VCaP (cell line): ENCODE data around the gene ACTR6.
A peak's percentile ranks its signal among the peaks of the same experiment; 100 is the strongest.

Experiments used
- H3K27ac ChIP-seq: fragments of 450-650 bp; 2 replicates; pipeline ENCODE4 v1.5.1; 2017
- TF ChIP-seq, protein P1 (sequence below): fragments of 450-650 bp; conservative IDR thresholded peaks from 2 replicates; pipeline ENCODE4 v1.5.1; 2017; ENCODE audit warnings: mild to moderate bottlenecking, moderate library complexity

Gene ACTR6

DNA sequence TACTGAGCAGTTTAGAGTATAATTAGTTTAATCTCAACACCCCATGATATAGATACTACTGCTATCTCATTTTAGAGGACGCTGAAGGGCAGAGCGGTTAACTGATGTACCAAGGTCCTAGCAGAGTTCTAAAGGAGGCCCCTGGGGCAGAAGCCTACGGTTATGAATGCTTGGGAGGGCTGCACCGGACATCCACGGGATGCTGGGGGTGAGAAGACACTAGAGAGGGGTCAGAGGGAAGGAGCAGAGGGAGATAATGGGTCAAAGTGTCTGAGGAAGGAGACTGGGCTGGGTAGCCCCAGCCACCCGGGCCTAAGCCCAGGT is 1.6 kb upstream of the ACTR6 start:
- TF ChIP-seq, protein P1, sequence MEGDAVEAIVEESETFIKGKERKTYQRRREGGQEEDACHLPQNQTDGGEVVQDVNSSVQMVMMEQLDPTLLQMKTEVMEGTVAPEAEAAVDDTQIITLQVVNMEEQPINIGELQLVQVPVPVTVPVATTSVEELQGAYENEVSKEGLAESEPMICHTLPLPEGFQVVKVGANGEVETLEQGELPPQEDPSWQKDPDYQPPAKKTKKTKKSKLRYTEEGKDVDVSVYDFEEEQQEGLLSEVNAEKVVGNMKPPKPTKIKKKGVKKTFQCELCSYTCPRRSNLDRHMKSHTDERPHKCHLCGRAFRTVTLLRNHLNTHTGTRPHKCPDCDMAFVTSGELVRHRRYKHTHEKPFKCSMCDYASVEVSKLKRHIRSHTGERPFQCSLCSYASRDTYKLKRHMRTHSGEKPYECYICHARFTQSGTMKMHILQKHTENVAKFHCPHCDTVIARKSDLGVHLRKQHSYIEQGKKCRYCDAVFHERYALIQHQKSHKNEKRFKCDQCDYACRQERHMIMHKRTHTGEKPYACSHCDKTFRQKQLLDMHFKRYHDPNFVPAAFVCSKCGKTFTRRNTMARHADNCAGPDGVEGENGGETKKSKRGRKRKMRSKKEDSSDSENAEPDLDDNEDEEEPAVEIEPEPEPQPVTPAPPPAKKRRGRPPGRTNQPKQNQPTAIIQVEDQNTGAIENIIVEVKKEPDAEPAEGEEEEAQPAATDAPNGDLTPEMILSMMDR, result no peak
- H3K27ac ChIP-seq, result peak overlapping the region; percentile 86

DNA sequence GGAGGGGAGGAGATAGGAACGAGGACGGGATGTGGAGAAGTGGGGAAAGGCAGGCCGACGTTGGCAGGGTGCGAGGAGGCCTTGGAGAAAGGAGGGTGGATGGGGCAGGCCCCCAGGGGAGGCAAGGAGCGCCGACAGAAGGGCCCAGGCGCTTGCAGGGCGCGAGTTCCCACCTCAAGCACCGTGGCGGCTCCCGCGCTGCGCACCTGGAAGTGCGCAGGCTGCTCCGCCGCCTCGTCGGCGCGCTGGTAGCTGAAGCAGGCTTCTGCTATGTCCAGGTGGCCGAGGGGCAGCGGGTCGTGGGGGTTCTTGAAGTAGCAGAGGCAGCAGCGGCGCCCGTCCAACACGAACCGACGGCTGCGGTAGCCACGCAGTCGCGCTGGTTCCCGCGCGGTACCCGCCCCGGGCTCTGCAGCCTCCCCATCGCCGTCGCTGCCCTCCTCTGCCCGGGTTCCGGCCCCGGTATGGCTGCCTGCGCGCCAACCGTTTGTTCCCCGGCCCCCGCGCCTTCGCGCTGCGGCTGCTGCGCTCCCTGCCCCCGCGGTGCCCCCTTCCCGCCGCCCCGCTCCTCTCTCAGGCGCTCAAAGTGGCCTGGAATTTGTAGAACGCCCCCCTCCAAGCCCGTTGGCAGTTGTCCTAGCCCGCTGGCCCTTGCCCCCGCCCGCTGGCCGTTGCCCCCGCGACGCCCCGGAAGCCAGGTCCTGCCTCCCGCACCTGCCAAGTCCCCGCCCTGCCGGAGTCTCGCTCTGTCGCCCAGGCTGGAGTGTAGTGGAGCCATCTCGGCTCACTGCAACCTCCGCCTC is 1.1 kb upstream of the ACTR6 start:
- peak overlapping the region; percentile 86 for H3K27ac ChIP-seq
- TF ChIP-seq, protein P1, result no peak

DNA sequence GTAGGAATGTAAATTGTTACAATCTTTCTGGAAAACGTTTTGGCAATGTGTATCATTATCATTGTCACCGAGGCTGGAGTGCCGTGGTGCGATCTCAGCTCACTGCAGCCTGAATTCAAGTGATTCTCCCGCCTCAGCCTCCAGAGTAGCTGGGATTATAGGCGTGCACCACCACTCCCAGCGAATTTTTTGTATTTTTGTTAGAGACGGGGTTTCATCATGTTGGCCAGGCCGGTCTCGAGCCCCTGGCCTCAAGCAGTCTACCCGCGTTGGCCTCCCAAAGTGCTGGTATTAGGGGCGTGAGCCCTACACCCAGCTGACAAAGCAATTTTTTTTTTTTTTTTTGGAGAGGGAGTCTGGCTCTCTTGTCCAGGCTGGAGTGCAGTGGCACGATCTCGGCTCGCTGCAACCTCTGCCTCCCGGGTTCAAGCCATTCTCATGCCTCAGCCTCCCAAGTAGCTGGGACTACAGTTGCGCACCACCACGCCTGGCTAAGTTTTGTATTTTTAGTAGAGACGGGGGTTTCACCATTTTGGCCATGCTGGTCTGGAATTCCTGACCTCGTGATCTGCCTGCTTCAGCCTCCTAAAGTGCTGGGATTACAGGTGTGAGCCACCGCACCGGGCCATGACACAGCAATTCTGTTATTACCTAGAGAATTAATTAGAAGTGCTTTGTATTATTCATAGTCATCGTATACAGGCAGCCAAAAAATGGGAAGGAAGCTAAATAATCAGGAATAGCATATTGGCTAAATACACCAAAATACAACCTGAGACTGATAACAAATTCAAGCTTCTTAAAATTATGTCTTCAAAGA is 1.2 kb downstream of the ACTR6 start:
- TF ChIP-seq, protein P1, result no peak
- peak overlapping the region; percentile 86 for H3K27ac ChIP-seq

DNA sequence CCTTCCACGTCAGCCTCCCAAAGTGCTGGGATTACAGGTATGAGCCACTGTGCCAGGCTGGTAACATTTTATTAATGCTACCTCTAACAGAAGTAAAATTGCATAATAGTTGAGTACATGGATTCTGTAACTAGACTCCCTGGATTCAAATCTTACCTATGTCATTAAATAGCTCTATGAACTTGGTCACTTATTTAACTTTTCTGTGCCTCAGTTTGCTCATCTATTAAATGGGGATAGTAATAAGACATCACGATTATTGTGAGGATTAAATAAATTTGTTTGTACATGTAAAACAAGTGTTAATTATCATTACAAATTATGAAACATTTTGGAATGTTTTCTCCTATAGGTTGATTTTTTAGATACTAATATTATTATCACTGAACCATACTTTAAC is 6.7 kb downstream of the ACTR6 start:
- no peak overlapping the region for H3K27ac ChIP-seq
- TF ChIP-seq, protein P1, result no peak

DNA sequence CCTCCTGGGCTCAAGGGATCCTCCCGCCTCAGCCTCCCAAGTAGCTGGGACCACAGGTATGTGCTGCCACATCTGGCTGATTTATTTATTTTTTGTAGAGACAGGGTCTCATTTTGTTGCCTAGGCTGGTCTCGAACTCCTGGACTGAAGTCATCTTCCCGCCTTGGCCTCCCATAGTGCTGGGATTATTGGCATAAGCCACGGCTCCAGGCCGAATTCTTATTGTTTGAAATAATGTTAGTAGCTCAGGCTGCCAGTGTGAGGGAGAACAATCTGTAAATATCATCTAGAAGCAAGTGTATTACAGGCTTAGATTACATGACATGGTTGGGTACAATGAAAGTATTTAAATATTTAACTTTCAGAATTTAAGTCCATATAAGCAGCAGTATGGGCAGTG is 8.2 kb downstream of the ACTR6 start:
- H3K27ac ChIP-seq, result no peak overlapping the region
- TF ChIP-seq, protein P1, result no peak

DNA sequence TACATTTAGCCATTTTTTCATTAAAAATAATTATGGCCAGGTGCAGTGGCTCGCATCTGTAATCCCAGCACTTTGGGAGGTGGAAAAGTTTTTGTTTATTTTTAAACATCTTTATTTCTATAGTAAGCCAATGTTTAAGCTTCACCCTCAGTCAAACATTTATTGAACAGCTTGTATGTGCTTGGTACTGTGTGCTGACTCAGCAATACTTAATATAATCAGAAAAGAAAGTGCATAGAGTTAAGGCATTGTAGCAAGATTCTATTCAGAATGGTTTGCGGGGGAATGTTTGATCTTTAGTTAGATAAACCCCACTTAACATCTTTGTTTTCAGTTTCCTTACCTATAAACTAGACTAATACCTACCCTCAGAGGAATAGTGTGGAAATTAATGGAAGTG is 11.1 kb downstream of the ACTR6 start:
- TF ChIP-seq, protein P1, result no peak
- H3K27ac ChIP-seq, result no peak overlapping the region

DNA sequence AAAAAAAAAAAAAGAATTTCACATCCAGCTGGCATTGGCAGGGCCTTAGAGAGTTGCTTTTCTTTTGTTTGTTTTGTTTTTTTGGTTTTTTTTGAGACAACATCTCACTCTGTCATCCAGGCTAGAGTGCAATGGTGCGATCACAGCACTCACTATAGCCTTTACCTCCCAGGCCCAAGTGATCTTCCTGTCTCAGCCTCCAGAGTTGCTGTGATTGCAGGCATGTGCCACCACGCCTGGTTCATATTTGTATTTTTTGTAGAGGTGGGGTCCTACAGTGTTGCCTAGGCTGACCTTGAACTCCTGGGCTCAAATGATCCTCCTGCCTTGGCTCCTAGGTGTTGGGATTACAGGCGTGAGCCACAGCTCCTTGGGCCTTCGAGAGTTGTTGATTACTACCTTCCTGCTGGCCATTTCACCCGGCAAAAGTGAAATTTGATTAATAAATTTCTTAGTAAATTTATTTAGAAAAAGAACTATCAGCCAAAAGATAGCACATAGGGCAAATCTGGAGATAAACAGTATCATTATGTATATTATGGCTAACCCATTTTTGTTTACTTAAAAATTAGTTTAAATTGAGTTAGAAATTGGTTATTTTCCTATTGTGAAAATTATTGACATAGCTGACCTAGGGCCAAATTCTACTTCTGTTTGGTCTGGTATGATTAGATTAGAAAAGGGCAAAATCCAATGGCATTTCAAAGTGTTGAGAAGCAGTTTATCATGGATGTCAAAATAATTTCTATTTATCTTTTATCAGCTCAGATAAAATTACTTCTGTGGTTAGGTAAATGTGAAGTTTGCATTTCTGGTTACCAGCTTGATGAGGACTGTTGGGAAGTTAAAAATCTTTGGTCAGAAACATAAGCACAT is 12.6 kb downstream of the ACTR6 start:
- no peak overlapping the region for H3K27ac ChIP-seq
- TF ChIP-seq, protein P1, result no peak
